ENCODE results near the gene SH3BP5.

Gene SH3BP5

DNA sequence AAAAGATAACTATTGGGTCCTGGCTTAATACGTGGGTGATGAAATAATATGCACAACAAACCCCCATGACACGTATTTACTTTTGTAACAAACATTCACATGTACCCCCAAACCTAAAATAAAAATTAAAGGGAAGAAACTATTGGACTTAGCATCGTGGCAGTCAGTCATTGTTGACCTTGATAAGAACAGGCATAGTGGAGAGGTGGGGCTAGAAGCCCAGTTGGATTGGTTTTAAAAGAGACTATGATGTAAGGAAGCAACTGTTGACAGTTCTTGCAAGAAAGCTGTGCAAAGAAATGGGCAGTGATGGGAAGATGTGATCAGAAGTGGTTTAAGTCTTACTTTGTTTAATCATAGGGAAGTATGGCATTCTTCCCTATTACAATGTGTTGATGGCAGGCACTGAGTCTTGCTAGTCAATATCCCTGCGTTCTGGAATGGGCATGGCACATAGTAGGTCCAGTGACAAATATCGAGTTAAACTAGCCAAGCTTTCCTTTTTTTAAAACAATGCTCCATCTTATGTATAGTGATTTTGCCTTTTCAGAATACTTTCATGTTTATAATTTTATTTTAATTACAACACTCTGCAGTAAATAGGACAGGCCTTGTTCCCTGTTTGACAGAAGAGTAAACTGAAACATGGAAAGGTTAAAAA is 88.4 kb downstream of the SH3BP5 start:
- DNase-seq (ENCODE audit: low spot score), result no peak

DNA sequence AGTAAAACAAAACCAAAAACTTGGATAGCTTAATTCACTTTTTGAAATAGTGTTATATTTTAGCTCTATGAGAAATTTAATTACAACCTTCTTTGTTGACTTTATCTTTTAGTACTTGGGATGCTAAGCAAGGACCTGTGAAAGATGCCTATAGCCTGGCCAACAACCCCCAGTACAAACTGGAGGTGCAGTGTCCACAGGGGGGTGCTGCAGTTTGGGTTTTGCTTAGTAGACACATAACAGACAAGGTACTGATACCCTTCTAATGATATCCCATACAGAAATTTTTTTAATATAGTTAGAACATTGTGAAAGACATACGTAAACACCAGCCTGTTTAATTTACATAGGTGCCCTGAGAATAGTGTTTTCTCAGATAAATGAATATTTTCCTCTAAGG is 91.0 kb downstream of the SH3BP5 start:
- DNase-seq (ENCODE audit: low spot score), result no peak

DNA sequence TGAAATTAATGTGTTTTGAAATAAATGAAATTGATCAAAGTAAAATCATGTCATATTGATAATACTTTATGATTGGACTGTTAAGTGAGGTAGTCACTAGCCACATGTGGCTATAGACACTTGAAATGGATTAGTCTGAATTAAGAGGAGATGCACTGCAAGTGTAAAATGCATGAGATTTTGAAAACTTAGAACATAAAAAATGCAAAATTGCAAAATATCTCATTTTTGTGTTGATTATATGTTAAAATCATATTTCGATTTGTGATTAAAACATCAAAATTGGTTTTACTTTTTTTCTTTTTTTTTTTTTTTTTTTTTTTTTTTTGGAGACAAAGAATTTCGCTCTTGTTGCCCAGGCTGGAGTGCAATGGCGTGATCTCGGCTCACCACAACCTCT is 103.1 kb downstream of the SH3BP5 start:
- DNase-seq (ENCODE audit: low spot score), result no peak

DNA sequence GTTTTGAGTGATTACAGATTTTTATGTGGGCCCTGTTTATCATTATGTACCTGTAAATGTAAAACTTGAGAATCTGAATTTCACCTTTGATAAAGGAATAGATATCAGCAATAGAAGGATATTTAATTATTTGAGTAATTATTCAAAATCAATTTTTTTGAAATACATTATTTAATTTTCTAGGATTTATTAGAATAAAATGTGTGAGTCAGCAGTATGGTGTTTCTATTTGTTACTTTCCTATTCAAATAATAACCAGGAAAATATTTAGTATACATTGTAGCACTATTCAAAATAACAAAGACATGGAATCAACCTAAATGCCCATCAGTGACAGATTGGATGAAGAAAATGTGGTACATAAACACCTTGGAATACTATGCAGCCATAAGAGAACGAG is 104.2 kb downstream of the SH3BP5 start:
- no peak for DNase-seq (ENCODE audit: low spot score)

DNA sequence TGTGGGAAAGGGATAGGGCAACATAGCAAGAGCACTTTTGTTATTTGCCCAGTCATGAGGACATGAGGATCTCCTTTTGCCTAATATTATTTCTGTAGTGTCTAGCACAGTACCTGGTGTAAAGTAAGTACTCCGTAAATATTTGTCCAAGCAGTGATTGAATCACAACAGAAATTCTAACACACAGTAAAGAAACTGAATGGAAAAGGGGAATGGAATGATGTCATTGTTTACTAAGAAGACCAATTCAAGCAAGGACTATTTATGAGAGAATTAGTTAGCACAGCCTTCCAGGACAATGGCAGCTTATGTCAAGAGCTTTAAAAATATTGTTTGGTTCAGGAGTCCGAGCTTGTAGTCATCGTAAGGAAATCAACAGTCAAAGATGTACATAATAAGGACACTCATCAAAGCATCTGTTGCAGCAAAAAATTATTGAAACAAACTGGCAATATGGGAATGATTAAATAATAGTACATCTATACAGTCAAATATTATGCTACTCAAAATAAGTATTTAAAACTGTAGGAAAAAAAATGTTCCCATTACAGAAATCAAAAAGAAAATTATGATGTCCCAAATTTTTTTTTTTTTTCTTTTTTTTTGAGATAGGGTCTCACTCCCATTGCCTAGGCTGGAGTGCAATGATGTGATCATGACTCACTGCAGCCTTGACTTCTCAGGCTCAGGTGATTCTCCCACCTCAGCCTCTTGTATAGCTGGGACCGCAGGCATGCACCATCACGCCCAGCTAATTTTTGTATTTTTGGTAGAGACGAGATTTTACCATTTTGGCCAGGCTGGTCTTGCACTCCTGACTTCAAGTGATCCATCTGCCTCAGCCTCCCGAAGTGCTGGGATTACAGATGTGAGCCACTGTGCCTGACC is 108.5 kb downstream of the SH3BP5 start:
- DNase-seq (ENCODE audit: low spot score), result no peak

DNA sequence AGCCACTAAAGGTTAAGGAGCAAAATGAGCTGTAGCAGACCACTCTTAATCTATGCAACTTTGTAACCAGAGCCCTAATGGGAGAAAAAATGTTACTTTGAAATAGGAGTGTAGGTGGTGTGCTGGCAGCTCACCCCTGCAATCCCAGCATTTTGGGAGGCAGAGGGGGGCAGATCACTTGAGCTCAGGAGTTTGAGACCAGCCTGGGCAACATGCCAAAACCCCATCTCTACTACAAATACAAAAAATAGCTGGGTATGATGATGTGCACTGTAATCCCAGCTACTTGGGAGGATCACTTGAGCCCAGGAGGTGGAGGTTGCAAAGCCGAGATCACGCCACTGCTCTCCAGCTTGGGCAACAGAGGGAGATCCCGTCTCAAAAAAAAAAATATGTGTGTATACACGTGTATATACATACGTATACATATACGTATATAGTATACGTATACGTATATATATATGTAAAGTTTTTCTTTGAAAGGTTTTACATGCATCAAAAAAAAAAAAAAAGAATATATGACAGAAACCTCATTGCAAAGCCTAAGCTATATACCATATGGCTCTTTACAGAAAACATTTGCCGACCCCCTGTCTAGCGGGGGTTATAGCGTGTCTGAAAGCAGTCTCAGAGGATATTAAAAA is 110.7 kb downstream of the SH3BP5 start:
- DNase-seq (ENCODE audit: low spot score), result no peak

DNA sequence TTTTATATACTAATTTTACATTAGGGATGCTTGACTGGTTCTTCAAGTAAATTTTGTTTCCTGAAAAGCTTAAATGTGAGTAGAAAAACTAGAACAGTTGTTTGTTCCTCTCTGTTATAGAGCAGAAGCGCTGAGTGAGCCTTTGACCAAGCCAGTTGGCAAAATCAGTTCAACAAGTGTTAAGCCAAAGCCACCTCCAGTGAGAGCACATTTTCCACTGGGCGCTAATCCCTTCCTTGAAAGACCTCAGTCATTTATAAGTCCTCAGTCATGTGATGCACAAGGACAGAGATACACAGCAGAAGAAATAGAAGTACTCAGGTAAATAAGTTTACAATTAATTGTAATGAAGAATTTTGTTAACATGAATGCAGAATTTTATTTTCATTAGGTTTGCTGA is 111.7 kb downstream of the SH3BP5 start:
- peak; percentile 23 for DNase-seq (ENCODE audit: low spot score)

DNA sequence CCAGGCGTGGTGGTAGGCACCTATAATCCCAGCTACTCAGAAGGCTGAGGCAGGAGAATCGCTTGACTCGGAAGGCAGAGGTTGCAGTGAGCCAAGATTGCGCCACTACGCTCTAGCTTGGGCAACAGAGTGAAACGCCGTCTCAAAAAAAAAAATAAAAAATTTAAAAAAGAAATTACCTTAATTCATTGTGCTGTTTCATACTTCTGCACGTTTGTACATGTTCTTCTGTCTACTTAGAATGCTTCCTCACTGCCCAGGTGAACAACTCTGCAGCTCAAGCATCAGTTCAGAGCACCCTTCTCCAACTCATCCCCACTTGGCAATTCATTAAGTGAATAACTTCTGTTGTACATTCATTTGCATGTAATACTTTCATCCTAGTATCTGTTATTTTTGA is 112.3 kb downstream of the SH3BP5 start:
- no peak for DNase-seq (ENCODE audit: low spot score)

DNA sequence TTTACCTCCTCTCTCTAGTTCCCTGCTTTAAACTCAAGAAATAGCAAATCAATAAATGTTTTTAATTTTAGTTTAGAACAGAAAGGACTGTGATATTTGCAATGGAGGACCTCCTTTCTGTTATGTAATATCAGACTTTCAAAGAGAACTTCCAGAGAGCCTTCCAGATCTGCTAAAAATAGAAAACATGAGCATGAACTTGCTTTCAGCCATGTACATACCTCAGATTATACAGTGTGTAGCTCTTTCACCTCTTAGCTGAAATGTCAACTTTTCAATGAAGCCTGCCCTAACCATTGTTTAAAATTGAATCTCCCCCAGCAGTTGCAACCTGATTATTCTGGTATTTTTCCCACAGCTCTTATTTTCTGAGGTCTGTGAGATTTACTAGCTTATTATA is 113.7 kb downstream of the SH3BP5 start:
- no peak for DNase-seq (ENCODE audit: low spot score)

DNA sequence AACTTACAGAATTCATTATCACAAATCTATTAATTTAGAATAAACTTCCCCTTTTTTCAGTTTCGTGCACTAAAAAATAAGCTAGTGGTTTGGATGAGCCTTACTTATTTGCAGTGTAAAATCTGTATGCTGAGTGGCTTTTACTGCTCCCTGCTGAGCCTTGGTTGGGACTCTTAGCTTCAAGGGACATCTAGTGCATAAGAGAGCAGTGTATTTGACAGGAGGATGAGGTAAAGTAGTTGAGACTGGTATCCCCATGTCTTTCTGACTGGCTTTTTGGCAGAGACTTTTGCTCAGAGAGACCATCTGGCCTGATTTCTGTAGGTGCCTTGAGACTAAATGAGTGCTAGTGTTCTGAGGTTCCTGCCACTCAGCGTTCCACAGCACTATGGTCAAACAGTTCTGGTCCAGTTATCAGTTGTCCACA is 114.5 kb downstream of the SH3BP5 start:
- no peak for DNase-seq (ENCODE audit: low spot score)

DNA sequence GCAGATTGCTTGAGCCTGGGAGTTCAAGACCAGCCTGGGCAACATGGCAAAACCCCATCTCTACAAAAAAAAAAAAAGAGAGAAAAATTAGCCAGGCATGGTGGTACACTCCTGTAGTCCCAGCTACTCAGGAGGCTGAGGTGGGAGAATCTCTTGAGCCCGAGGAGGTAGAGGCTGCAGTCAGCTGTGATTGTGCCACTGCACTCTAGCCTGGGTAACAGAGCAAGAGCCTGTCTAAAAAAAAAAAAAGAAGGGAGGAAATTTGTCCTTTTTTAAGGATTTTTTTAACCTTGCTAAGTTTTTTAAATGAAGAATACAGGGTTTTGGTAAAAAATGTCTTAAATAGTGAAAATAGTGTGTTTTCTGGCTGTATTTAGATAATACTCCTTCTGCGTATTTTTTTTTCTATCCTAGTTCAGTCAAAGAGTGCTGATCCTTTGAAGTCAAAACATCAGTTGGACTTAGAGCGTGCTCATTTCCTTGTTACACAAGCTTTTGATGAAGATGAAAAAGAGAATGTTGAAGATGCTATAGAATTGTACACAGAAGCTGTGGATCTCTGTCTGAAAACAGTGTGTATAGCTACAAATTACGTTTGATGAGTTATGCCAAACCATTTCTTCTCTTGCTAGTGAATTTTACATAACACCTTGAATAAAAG is 115.2 kb downstream of the SH3BP5 start:
- no peak for DNase-seq (ENCODE audit: low spot score)

DNA sequence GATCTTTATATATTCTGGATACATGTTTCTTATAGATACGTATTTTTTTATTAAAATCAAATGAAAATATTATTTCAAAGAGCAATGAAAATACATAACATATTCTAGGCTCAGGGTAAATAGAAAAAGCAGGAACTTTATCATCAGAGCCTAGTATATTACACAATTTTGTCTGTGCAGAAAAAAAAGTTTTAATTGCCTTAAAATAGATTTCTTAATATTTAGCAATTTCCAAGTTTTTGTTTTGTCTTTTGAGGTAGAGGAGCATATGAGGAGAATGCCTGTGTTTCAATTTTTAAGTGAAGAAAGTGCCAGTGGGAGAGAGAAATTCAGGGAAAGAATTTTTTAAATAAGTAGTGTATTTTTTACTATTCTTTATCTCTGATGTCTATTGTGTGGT is 115.9 kb downstream of the SH3BP5 start:
- no peak for DNase-seq (ENCODE audit: low spot score)

DNA sequence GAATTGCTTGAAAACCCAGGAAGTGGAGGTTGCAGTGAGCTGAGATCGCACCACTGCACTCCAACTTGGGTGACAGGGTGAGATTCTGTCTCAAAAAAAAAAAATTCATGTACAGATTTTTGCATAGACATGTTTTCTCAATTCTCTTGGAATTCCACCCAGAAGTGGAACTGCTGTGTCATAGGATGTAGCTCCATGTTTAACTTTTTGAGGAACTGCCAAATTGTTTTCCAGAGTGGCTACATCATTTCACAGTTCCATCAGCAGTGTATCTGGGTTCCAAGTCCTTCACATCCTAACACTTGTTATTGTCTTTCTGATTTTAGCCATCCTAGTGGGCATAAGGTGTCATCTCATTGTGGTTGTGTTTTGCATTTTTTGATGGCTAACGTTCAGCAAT is 116.4 kb downstream of the SH3BP5 start:
- DNase-seq (ENCODE audit: low spot score), result no peak

DNA sequence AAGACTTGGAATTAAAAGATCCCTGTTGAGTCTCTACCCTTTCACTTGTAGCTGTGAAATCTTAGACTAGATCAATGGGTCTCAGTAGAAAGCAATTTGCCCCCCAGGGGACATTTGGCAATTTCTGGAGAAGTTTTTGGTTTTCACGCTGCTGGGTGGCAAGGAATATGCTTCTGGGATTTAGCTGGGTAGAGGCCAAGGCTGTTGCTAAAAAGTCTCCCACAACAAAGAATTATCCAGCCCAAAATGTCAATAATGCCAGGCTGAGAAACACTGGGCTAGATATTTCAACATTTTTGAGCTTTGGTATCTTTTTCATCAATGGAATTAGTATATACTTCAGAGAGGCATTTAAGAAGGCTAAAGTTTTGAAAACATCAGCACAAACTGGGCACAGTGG is 117.6 kb downstream of the SH3BP5 start:
- no peak for DNase-seq (ENCODE audit: low spot score)

DNA sequence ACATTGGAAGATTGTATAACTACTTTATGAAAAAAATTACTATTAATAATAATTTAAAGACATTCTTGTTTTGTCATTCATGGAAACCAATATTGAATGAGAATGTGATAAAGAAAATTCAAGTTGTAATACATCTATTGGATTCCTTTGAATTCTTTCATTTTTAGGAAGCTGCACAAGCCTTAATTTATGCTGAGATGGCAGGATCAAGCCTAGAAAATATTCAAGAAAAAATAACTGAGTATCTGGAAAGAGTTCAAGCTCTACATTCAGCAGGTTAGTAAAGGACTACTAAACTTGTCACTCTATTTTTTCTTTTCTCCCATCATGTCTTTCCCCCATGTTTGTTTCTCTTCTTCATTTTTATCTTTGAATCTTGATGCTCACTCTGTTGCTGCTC is 120.4 kb downstream of the SH3BP5 start:
- DNase-seq (ENCODE audit: low spot score), result no peak

DNA sequence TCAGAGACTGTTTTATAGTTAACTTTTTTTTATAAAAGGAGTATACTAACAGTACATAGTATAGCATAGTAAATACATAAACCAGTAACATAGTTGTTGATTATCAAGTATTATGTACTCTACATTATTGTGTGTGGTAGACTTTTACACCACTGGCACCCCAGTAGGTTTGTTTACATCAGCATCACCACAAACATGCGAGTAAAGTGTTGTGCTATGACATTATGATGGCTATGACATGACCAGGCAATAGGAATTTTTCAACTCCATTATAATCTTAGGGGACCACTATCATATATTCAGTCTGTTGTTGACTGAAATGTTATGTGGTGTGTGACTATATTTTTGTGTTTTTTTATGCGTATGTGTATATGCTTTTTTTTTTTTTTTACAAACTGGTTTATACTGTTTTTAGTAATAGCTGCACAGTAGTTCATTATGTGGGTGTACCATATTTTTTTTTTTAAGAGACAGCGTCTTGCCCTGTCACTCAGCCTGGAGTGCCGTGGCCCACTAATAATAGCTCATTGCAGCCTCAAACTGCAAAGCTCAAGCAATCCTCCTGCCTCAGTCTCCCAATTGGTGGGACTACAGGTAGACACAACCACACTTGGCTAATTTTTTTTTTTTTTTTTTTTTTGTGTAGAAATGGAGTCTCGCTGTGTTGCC is 124.4 kb downstream of the SH3BP5 start:
- DNase-seq (ENCODE audit: low spot score), result no peak

DNA sequence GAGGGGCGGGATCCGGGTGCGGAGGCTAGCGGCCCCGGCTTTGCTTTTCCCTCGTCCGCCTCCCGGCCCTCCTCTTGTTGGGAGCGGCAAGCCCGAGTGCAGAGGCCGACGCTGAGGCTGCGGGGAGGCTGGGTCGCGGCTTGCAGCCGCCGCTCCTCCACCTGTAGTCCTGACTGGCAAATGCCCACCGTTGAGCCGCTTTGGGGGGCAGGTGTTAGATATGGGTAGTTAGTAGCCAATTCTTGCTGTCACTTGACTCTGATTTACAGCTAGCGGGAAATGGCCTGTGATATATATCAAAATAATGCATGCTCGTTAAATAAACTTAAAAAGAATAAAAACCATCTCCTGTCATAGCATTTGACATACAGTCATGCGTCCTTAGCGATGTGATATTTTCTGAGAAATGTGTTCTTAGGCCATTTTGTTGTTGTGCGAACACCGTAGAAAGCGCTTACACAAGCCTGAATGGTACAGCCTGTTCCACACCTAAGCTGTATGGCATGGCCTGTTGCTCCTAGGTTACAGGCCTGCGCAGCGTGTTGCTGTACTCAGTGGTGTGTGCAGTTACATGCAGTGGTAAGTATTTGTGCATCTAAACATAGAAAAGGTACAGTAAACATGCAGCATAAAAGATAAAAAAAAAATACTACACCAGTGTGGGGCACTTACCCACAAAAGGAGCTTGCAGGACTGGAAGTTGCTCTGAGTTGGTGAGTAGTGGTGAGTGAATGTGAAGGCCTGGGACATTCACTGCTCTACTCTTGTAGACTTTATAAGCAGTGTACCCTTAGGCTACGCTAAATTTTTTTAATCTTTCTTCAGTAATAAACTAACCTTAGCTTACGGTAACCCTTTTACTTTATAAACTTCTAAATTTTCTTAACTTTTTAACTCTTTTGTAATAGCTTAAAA is 125.5 kb downstream of the SH3BP5 start:
- DNase-seq (ENCODE audit: low spot score), result peak; percentile 47

DNA sequence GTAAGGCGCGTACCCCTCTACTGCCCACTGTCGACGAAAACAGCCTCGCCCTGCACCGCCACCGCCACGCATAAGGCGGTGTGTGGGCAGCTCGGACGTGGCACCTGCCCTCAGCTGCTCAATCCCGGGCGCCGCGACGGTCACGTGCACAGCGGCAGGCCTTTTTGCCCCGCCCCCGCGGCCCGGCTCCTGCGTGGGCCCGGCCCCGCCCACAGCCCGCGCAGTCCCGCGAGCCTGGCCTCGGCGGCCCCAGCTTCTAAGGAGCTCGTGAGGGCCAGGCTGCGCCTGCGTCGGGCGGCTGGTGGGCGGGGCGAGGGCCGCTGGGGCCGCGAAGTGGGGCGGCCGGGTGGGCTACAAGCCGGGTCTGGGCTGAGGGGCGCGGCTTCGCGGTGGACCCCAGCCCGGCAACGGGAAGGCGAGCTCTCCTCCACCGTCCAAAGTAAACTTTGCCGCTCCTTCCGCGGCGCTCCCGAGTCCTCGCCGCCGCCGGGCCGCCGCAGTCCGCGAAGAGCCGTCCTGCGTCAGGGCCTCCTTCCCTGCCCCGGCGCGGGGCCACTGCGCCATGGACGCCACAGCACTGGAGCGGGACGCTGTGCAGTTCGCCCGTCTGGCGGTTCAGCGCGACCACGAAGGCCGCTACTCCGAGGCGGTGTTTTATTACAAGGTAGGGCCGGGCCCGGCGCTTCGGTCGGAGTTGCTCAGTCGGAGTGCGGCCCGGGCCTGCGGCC is 126.3 kb downstream of the SH3BP5 start, which contains the start of gene CAPN7:
TSS of gene CAPN7 (plus strand) at position 313 of the 728 bp plus-strand sequence. CDS start at position 563, 250 bp downstream.
- DNase-seq (ENCODE audit: low spot score), result peak; percentile 95

DNA sequence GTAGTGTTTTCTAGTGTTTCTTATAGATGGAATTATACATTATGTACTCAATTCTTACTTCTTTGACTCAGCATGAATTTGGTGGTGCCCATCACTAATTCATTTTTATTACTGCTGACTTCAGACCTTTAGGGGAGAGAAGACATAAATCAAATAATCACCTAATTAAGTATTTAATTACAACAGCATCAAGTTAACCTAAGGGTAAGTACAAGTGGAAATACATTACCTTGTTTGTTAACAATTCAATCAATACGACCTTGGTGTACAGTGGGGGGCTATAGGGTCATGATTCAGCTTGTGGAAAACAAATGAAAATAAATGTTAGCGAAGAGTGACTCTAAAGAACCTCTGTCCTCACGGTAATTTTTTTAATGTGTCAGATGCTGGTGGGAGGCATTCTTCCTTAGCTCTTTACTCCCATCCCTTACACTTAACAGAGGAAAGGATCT is 126.9 kb downstream of the SH3BP5 start:
- no peak for DNase-seq (ENCODE audit: low spot score)
